C4-2B (cell line): Measurements from ENCODE around the gene MRPL57.
A peak's percentile ranks its signal among the peaks of the same experiment; 100 is the strongest.
"Not testable (repeated sequence)": the region's sequence is repeated elsewhere in the genome, so short reads cannot be mapped to it uniquely, and the experiment has no call there.

Experiments used
- H3K27ac ChIP-seq: fragments of 450-650 bp; 2 replicates; pipeline ENCODE4 v1.5.1; 2017
- ZFX ChIP-seq: fragments of 450-650 bp; IDR thresholded peaks from 2 replicates; pipeline ENCODE4 v1.6.1; 2017
- TF ChIP-seq, protein P1 (sequence below): fragments of 450-650 bp; conservative IDR thresholded peaks from 2 replicates; pipeline ENCODE4 v1.5.1; 2017; ENCODE audit warnings: mild to moderate bottlenecking

Gene MRPL57

DNA sequence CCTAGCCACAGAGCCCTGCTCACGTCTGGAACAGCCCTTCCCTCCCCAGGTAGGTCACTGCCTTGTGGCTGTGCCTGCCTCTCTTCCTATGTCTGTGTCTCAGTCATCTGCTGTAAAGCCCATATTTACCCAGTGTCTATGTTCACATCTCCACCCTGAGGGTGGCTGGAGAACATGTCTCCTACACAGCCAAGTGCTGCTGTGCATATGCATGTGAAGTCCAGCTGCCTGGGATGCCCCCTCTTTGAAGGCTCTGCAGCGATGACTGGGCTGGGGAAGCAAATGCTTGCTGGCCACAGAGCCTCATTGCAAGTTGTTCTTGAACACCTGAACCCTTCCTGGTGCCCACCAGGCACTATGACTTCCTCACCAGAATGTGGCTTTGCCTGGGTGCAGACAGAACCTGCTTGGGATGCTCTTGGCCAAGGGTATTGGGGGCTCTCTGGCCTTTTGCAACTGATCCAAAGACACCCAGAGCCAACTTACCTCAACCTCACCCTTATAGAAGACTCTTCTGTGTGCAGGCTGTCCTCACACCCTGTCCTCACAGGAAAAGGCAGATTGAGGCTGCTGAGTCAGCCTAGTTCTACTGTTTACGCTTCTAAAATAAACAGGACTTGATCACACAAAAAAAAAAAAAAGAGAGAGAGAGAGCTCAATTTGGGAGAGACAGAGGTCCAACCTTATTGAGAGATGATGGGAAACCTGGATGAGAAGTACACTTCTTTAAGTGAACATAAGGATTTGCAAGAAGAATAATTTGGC is 26.5 kb downstream of the MRPL57 start:
- H3K27ac ChIP-seq = peak overlapping the region; percentile 61
- TF ChIP-seq, protein P1, sequence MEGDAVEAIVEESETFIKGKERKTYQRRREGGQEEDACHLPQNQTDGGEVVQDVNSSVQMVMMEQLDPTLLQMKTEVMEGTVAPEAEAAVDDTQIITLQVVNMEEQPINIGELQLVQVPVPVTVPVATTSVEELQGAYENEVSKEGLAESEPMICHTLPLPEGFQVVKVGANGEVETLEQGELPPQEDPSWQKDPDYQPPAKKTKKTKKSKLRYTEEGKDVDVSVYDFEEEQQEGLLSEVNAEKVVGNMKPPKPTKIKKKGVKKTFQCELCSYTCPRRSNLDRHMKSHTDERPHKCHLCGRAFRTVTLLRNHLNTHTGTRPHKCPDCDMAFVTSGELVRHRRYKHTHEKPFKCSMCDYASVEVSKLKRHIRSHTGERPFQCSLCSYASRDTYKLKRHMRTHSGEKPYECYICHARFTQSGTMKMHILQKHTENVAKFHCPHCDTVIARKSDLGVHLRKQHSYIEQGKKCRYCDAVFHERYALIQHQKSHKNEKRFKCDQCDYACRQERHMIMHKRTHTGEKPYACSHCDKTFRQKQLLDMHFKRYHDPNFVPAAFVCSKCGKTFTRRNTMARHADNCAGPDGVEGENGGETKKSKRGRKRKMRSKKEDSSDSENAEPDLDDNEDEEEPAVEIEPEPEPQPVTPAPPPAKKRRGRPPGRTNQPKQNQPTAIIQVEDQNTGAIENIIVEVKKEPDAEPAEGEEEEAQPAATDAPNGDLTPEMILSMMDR = no peak

DNA sequence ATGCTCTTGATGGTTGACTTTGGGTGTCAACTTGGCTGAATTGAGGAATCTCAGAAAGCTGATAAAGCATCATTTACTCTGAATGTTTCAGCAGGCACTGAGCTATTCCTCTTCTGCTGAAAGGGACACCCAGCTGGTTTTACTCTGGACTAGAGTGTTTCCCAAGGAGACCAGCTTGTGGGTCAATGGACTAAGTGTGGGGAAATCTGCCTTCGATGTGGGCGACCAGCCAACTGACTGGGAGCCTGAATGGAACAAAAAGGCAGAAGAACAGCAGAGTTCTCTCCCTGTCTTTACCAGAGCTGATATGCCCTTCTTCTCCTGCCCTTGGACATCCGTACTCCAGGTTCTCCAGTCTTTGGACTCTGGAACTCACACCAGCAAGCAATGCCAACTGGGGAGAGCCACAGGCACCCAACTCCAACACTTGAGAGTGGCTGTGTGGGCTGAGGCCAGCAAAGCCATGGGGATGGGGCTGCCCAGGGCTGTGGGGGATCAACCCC is 32.2 kb downstream of the MRPL57 start:
- TF ChIP-seq ZFX = no peak
- H3K27ac ChIP-seq = no peak overlapping the region

DNA sequence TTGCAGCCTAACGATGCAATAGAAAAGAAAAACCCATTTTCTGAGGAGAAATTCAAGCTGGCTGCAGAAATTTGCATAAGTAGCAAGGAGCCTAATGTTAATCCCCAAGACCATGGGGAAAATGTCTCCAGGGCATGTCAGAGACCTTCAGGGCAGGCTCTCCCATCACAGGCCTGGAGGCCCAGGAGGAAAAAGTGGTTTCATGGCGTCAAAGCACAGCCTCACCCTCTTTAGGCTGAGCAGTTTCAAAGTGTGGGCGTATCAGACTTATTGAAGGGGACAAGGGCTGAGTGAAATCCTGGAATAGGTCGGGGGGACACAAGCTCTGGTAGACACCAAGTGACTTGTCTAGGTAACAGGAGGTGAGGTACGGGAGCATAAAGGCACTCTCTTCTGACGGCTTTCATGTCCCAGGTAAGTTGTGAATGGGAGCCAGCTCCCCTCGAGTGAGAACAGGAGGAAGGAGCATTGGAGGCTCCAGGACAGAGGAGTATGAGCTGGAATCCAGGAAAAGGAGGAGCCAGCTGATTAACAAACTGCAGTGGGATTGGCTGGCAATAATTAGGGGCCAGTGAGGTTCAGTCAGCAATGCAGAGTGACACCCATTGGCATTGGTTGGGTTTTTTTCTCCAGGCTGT is 35.8 kb downstream of the MRPL57 start:
- TF ChIP-seq ZFX = no peak
- TF ChIP-seq, protein P1 = no peak
- H3K27ac ChIP-seq = no peak overlapping the region

DNA sequence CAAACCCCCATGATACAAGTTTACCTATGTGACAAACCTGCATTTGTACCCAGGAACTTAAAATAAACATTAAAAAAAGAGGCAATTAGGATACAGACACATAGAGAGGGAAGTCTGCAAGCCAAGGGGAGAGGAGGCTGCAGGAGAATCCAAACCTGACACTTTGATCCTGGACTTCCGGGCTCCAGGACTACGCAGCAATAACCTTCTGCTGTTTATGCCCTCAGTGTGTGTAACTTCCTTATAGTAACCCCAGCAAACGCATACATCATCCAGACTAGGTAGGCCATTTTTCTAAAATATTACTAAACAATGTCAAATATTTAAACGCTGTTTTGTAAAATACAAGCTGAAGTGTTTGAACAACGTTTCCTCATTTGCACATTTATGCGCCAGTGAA is 39.0 kb downstream of the MRPL57 start:
- H3K27ac ChIP-seq = not testable (repeated sequence)

DNA sequence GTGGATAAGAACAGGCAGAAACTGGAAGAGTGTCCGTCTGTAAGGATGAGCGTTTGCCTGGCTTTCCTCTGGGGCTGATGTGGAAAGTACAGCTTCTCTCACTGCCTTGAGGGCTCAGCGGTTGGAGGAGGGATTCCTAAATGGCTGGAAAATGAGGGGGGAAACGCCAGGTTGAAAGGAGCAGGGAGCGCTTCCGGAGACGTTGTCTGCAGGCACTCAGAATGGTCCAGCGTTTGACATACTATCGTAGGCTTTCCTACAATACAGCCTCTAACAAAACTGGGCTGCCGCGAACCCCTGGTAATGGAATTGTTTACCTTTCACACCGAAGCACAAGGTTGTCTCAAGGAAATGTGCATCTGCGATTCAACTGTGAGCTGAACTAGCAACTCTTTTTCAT is 39.9 kb downstream of the MRPL57 start:
- no peak overlapping the region for H3K27ac ChIP-seq
- no peak for TF ChIP-seq ZFX
- TF ChIP-seq, protein P1 = no peak

DNA sequence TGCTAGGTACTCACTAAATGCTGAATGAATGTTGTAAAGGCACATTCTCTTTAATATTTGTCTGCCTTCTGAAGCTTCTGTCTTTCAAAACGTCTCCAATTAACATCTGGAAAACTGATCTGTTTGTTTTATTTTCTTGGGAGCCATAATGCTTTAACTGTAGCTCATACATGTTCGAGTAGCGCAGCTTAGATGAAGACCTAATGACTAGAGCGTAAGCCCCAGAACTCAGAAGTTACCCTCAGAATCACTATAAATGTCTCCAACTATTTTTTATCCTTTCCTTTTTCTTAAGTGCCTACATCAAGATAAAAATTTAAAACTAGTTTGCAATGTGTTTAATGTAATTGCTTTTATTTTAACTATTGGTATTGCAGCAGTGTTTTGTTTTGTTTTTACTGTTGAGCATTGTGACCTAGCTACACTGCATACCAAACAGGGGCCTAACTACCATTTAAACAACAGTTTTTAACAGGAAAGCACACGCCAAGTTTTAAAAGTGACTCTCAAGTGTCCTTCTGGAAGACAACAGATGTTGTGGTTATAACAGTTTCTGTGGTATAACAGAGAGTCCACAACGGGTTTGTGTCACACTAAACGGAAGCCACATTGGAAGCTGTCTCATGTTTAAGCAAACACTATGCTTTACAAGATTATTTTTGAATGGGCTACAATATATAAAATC is 42.0 kb downstream of the MRPL57 start:
- no peak for TF ChIP-seq ZFX
- TF ChIP-seq, protein P1 = no peak
- no peak overlapping the region for H3K27ac ChIP-seq

DNA sequence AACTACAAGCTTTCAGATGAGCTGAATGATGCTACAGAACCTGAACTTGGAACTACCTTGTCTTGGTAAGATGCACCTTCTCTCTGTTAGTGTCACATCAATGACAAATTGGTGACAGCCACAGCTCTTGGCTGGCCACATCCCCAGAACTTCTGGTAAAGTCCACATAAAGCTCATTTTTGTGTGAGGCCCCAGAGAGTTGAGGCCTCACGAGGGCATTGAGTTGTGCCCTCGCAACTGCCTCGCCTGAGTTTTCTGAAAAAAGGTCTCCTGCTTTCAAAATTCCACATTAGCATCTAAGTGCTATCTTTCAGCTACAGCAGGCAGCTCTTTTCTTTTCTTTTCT is 42.6 kb downstream of the MRPL57 start:
- no peak for TF ChIP-seq ZFX
- TF ChIP-seq, protein P1 = no peak
- H3K27ac ChIP-seq = no peak overlapping the region

DNA sequence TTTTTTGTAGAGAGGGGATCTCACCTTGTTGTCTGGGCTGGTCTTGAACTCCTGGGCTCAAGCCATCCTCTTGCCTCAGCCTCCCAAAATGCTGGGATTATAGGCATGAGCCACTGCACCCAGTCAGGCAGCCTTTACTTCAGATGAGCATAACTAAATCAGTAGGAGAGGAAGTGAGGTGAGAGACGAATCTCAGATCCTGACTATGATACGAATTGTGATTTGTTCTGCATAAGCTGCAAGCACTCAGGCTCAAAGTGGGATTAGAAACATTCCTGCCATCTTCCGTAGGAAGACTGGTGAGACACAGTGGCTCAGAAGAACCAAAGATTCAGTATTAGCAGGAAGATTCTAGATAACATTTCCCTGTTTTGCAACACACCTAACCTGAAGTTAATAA is 43.3 kb downstream of the MRPL57 start:
- H3K27ac ChIP-seq = not testable (repeated sequence)

DNA sequence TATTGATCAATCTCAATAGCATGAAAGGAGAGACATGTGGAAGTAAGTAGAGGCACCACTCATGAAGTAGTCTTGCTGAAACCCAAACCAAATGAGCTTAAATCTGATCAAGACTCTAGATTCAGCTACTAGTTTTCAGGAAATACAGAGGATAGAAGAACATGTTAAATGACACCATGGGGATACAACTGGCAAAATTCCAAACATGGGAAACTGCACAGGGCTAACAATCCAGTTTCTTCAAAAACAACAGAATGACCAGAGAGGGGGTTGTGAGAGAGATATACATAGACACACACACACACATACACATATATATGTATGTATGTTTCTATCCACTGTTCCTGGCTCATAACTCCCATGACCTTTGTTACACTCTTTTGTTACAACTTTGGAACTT is 44.8 kb downstream of the MRPL57 start:
- no peak overlapping the region for H3K27ac ChIP-seq
- TF ChIP-seq, protein P1 = no peak
- TF ChIP-seq ZFX = no peak
